GM19240 (cell line): ENCODE measurements around the gene CAPN5.

Experiments used
- DNase-seq: peaks from one replicate; pipeline ENCODE4 v3.0.0; 2011; ENCODE audit warnings: low spot score; ENCODE audit not compliant: insufficient read length

The CAPN5 gene

GRCh38 chr11:77063861-77064260, 2.9 kb upstream of the CAPN5 start:
- no peak for DNase-seq

- no peak for DNase-seq
Observed at GRCh38 chr11:77064648-77065217, 2.0 kb upstream of the CAPN5 start.

GRCh38 chr11:77065878-77066228, 918 bp upstream of the CAPN5 start:
- no peak for DNase-seq

- no peak for DNase-seq
Observed at GRCh38 chr11:77067861-77068443, 1.2 kb downstream of the CAPN5 start.

- no peak for DNase-seq
Observed at GRCh38 chr11:77068457-77069335, 1.9 kb downstream of the CAPN5 start.

- no peak for DNase-seq
Observed at GRCh38 chr11:77069336-77069968, 2.7 kb downstream of the CAPN5 start.

- DNase-seq, result no peak
Observed at GRCh38 chr11:77069969-77070582, 3.3 kb downstream of the CAPN5 start.

- DNase-seq, result no peak
Observed at GRCh38 chr11:77071077-77071476, 4.3 kb downstream of the CAPN5 start.

- no peak for DNase-seq
Observed at GRCh38 chr11:77071671-77072605, 5.2 kb downstream of the CAPN5 start.

- DNase-seq, result no peak
Observed at GRCh38 chr11:77072851-77073327, 6.1 kb downstream of the CAPN5 start.

GRCh38 chr11:77073328-77074001, 6.7 kb downstream of the CAPN5 start:
- no peak for DNase-seq

- DNase-seq, result no peak
Observed at GRCh38 chr11:77074205-77074604, 7.4 kb downstream of the CAPN5 start.

GRCh38 chr11:77074626-77075221, 8.0 kb downstream of the CAPN5 start:
- DNase-seq, result no peak

- DNase-seq, result no peak
Observed at GRCh38 chr11:77075425-77075905, 8.7 kb downstream of the CAPN5 start.

- DNase-seq, result no peak
Observed at GRCh38 chr11:77079666-77080065, 12.9 kb downstream of the CAPN5 start.

GRCh38 chr11:77080643-77081210, 14.0 kb downstream of the CAPN5 start:
- DNase-seq, result no peak

GRCh38 chr11:77081381-77081851, 14.6 kb downstream of the CAPN5 start:
- no peak for DNase-seq

- no peak for DNase-seq
Observed at GRCh38 chr11:77081976-77082836, 15.4 kb downstream of the CAPN5 start.
